Measurements from ENCODE around the gene SPEN.

SPEN gene

GRCh38 chr1:15852036-15852827 lies 4.7 kb downstream of the SPEN start:
- Mint-ChIP-seq H3K36me3 (ENCODE audit: low read depth) (peaks cover 16% of the 10 kb centered on the region), H3K27me3 (ENCODE audit: low read depth, poor library complexity) (no peaks in the 10 kb centered on the region), H3K4me3 (no peak overlapping the region), H3K9me3 (peaks cover 8% of the 10 kb centered on the region), H3K27ac (no peak overlapping the region), H3K4me1 (peaks cover 32% of the 10 kb centered on the region)
- TF ChIP-seq, protein P1, sequence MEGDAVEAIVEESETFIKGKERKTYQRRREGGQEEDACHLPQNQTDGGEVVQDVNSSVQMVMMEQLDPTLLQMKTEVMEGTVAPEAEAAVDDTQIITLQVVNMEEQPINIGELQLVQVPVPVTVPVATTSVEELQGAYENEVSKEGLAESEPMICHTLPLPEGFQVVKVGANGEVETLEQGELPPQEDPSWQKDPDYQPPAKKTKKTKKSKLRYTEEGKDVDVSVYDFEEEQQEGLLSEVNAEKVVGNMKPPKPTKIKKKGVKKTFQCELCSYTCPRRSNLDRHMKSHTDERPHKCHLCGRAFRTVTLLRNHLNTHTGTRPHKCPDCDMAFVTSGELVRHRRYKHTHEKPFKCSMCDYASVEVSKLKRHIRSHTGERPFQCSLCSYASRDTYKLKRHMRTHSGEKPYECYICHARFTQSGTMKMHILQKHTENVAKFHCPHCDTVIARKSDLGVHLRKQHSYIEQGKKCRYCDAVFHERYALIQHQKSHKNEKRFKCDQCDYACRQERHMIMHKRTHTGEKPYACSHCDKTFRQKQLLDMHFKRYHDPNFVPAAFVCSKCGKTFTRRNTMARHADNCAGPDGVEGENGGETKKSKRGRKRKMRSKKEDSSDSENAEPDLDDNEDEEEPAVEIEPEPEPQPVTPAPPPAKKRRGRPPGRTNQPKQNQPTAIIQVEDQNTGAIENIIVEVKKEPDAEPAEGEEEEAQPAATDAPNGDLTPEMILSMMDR (IDR thresholded peaks at IDR 0.05), result no peak
- DNase-seq, result no peak

DNA sequence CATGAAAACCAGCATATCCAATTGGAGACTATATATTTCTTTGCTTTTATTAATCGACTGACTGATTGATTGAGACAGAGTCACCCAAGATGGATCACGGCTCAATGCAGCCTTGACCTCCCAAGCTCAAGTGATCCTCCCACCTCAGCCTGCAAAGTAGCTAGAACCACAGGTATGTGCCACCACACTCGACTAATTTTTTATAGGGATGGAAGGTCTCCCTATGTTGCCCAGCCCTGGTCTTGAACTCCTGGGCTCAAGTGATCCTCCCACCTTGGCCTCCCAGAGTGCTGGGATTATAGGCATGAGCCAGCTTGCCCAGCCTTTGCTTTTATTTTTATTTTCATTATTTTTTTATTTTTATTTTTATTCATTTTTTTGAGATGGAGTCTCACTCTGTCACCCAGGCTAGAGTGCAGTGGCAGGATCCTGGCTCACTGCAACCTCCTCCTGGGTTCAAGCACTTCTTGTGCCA lies 5.4 kb downstream of the SPEN start:
- Mint-ChIP-seq H3K9me3 (peaks cover 8% of the 10 kb centered on the region), H3K27me3 (ENCODE audit: low read depth, poor library complexity) (no peaks in the 10 kb centered on the region), H3K27ac (no peak overlapping the region), H3K4me3 (no peak overlapping the region), H3K36me3 (ENCODE audit: low read depth) (peaks cover 16% of the 10 kb centered on the region), H3K4me1 (peaks cover 32% of the 10 kb centered on the region)
- TF ChIP-seq, protein P1 (IDR thresholded peaks at IDR 0.05), result no peak
- no peak for DNase-seq

DNA sequence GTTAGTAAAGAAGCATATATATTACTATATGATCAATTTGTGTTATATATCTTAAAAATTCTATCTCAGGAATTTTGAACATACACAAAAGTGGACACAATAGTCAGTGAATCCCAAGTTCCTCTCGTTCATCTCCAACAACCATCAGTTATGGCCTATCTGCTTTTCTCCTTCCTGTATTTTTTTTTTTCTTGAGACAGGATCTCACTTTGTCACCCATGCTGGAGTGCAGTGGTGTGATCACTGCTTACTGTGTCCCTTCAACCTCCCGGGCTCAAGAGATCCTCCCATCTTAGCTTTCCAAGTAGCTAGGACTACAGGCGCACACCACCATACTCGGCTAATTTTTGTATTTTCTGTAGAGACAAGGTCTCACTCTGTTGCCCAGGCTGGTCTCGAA lies 9.4 kb downstream of the SPEN start:
- Mint-ChIP-seq H3K4me3 (no peak overlapping the region), H3K4me1 (peaks cover 15% of the 10 kb centered on the region), H3K27ac (peak overlapping the region; percentile 92), H3K9me3 (peaks cover 11% of the 10 kb centered on the region), H3K27me3 (ENCODE audit: low read depth, poor library complexity) (peaks cover 3% of the 10 kb centered on the region), H3K36me3 (ENCODE audit: low read depth) (peaks cover 28% of the 10 kb centered on the region)
- TF ChIP-seq, protein P1 (IDR thresholded peaks at IDR 0.05), result no peak
- DNase-seq, result no peak

DNA sequence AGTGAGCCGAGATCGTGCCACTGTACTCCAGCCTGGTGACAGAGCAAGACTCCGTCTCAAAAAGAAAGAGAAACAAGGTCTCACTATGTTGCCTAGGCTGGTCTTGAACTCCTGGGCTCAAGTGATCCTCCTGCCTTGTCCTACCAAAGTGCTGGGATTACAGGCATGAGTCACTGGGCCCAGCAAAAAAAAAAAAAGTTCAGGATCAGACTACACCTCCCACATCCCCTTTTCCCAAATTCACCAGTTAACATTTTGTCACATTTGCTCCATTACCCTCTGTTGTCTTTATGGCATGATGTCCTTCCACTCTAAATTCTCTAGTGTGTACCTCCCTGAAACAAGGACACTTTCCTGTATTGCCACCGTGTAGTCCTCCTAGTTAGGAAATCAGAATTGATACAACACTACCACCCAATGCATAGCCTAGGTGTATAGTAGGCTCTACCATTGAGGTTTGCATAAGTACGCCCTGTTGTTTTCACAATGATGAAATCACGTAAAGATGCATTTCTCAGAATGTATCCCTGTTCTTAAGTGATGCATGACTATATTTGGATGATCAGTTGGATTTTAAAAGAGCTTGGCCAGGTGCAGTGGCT lies 10.7 kb downstream of the SPEN start:
- H3K9me3 Mint-ChIP-seq, result peaks cover 11% of the 10 kb centered on the region
- H3K27me3 Mint-ChIP-seq (ENCODE audit: low read depth, poor library complexity), result peaks cover 3% of the 10 kb centered on the region
- H3K4me1 Mint-ChIP-seq, result peaks cover 5% of the 10 kb centered on the region
- TF ChIP-seq, protein P1 (IDR thresholded peaks at IDR 0.05), result no peak
- H3K27ac Mint-ChIP-seq, result peak overlapping the region; percentile 81
- DNase-seq, result no peak
- H3K36me3 Mint-ChIP-seq (ENCODE audit: low read depth), result peaks cover 32% of the 10 kb centered on the region
- no peak overlapping the region for H3K4me3 Mint-ChIP-seq

GRCh38 chr1:15858672-15859372 lies 11.3 kb downstream of the SPEN start:
- TF ChIP-seq, protein P1 (IDR thresholded peaks at IDR 0.05), result no peak
- peaks cover 5% of the 10 kb centered on the region for H3K4me1 Mint-ChIP-seq
- H3K27ac Mint-ChIP-seq, result no peak overlapping the region
- peaks cover 3% of the 10 kb centered on the region for H3K27me3 Mint-ChIP-seq (ENCODE audit: low read depth, poor library complexity)
- H3K4me3 Mint-ChIP-seq, result no peak overlapping the region
- no peak for DNase-seq
- peaks cover 14% of the 10 kb centered on the region for H3K9me3 Mint-ChIP-seq
- peaks cover 34% of the 10 kb centered on the region for H3K36me3 Mint-ChIP-seq (ENCODE audit: low read depth)

Data from nephron progenitor cell (in vitro differentiated cells).